HG03442 (cell line): ENCODE results near the gene PRKAR1B.

Experiments used
- ATAC-seq: cut with Tn5 transposase; IDR thresholded peaks from one replicate; pipeline ENCODE4 v1.9.1; 2021; ENCODE audit warnings: mild to moderate bottlenecking, moderate library complexity; ENCODE audit not compliant: unreplicated experiment

The PRKAR1B gene

GRCh38 chr7:501526-501925, 225.6 kb downstream of the PRKAR1B start:
- no peak for ATAC-seq

GRCh38 chr7:500521-501420, 226.3 kb downstream of the PRKAR1B start:
- no peak for ATAC-seq

- no peak for ATAC-seq
These were observed 227.1 kb downstream of the PRKAR1B start for GRCh38 chr7:499853-500485.
